ENCODE results near the gene TSPAN11.

TSPAN11 gene

DNA sequence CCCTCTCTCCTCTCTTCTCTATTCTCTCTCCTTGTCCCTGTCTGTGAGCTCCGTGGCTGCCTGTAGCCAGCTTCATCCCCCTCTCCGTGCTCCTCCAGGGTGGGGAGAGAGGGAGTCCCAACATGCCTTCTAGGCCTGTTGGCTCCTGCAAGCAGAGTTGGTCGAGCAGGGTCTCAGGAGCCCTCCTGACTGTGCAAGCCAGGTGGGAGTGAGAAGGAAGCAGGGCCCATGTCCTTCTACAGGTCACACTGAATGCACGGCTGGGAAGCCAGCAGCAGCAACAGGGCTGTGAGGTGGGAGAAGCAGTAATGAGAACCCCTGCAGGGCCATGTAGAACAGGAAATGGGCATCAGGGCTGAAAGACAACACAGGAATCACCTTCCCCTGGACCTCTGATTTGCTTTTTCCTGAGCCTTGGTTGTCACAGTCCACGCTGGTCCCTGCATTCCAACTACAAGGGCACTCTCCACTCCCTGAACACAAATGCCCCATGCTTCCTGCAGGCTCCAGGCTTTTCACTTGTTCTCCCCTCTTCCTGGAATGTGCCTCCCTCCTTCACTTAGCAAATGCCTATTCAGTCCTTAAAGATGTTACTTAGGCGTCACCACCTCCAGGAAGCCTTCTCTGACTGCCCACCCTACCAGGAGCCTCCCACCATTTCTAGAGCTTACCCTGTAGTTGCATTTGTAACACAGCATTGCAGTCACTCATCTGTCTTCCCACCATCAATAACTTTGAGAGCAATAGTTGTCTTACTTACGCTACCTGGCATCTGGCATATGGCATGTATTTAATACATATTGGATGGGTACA, 51.2 kb downstream of the TSPAN11 start:
- in situ Hi-C loops (cut with MboI; ENCODE audit: low sequenced_read_pairs), result no loop called here

- in situ Hi-C loops (cut with MboI; ENCODE audit: low sequenced_read_pairs), result no loop called here
Measured at GRCh38 chr12:30978639-30979038, 52.1 kb downstream of the TSPAN11 start.

DNA sequence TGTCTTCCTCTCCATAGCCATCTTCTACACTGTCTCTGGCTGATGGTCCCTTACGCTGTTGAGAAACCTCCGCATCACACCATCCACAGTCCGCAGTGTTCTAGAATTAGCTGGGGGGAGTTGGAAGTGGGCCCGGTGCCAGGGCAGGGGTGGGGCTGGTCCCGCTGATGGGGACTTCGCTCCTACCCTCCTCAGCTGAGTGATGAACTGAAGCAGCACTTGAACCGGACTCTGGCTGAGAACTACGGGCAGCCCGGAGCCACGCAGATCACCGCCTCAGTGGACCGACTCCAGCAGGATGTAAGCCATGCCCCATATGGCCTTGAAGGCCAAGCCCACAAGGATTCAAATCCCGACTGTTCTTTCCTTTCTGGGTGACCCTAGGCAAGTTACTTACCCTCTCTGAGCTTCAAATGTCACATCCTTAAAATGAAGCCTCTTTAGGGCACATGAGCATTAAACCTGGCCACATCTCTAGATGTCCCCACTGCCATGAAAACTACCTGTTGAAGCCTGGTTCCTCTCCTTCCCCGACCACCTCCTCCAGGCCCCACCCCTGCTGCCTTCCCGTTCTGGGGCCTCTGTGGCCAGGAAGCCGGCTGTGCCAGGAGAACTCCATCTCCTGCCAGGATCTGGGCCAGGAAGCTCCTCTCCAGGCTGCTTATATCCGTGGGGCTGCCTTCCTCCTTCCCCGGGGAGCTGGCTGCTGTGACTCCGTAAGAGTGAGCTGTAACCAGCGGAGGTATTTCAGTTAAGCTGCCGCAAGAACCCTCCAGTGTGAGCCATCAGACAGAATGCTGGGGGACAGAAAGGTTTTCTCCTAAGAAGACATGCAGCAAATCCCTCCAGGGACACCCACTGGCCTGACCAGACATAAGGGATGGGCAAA, 53.1 kb downstream of the TSPAN11 start:
- in situ Hi-C loops (cut with MboI; ENCODE audit: low sequenced_read_pairs), result no loop called here

DNA sequence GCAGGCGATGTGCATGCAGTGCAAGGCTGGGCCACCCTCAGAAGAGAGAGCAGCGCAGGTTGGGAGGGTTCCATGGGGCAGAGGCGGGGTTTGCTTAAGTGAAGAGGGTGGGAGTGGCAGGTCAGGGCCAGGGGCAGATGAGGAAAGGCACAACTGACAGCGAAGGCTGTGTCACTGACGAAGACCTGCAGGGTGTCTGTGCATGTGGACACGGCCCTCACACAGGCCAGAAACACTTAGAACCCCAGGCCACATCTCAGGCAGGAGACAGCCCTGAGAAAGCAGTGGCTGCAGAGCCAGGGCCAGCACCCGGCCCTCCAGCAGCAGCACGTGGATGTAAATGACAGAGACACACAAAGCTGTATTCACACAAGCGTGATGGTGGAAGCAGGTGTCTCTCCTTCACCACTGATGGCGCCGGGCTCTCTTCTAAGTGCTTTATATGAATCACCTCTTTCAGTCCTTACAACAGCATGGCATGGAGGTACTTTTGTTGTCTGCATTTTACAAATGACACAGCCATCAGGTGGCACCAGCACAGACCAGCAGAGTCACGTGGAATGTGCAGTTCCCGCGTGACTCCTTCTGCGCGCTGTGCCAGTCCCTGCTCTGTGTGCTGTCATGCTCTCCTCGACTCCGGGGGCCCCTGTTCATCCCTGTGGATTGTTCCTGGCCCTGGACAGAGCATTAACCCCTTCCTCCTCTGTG, 54.6 kb downstream of the TSPAN11 start:
- in situ Hi-C loops (cut with MboI; ENCODE audit: low sequenced_read_pairs), result no loop called here

DNA sequence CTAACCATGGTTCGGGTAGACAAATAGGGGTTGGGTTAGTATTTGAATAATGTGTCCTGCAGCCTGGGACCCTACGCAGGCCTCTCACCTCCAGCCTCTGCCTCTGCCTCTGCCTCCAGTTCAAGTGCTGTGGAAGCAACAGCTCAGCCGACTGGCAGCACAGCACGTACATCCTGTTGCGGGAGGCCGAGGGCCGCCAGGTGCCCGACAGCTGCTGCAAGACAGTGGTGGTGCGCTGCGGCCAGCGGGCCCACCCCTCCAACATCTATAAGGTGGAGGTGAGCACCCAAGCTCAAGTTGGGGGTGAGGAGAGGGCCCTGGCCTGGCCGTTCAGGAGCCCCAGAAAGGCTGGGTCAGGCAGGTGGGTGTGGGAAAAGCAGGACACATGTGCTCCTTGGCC, 55.9 kb downstream of the TSPAN11 start:
- in situ Hi-C loops (cut with MboI; ENCODE audit: low sequenced_read_pairs), result no loop called here

DNA sequence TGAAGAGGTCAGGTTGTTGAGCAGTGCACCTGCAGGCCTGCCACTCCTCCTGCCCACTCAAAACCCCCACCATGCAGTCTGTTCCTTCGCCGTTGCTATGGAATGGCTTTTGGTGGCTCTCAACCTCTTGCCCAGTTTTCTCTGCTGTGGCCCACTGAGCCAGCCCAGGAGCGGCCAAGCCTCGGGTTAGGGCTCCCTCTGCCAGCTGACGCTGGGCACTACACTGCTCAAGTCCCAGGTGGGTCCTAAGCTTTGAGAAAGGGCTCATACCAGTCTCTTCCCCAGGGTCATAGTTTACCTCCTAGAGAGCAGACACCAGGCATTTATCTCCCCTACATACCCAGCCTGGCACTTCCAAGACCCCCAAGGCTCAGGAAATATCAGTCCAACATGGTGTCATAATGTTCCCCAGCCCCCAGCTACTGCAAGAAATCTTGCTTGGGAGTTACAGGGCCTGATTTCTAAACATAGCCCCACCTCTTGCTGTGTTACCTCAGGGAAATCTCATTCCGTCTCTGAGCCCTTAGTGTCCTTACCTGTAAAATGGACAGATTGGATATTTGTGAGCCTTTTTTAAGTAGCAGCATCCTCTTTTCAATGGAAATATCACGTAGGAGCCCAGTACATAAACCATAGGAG, 59.4 kb downstream of the TSPAN11 start:
- in situ Hi-C loops (cut with MboI; ENCODE audit: low sequenced_read_pairs), result no loop called here

DNA sequence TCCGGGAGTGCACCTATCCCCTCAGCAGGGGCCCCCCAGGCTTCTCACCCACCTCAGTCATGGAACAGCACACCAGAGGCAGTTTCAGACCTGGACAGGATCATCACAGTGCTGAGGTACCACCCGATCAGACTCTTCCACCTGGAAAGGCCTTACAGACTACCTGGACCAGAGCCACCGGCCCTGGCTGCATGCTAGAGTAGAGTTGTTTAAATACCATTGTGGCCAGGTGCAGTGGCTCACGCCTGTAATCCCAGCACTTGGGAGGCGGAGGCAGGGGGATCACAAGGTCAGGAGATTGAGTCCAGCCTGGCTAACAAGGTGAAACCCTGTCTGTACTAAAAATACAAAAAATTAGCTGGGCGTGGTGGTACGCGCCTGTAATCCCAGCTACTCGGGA, 61.5 kb downstream of the TSPAN11 start:
- in situ Hi-C loops (cut with MboI; ENCODE audit: low sequenced_read_pairs), result no loop called here

- in situ Hi-C loops (cut with MboI; ENCODE audit: low sequenced_read_pairs), result no loop called here
Measured at GRCh38 chr12:30988646-30989286, 62.2 kb downstream of the TSPAN11 start.

- in situ Hi-C loops (cut with MboI; ENCODE audit: low sequenced_read_pairs), result no loop called here
Measured at GRCh38 chr12:30989754-30990153, 63.2 kb downstream of the TSPAN11 start.

DNA sequence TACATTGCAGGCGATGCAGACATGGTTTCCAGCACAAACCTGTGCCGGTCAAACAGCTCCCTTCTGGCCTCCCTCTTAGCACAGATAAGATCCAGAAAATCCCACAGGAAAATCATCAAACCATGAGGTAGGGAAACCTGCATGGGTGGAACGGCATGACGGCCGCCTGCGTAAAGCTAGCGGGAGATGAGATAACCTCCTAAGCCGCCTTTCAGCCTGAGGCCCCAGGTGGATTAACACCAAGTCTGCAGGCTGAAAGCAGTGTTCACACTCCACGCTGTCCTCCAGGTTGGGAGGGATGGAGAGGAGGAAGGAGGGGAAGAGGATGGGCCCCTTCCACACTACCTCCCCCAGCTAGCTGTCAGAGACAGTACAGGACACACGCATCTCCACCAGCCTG, 63.8 kb downstream of the TSPAN11 start:
- in situ Hi-C loops (cut with MboI; ENCODE audit: low sequenced_read_pairs), result no loop called here

DNA sequence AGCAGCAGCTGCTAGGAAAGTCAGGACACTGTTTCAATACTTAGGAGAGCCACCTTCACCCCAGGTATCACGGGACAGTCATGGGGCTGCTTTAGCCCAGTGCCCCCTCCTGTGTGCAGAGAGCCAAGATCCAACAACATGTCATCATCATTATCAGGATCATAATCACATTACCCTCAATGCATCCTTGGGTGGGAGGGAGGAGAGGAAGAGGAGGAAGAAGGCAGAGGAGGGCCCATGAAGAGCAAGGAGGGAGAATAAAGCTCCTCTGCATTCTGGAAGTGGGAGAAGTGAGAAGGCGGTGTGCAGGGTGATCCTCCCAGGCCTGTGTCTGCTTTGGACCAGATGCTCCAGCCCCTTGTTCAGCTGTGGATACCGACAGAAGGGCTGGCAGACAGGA, 64.2 kb downstream of the TSPAN11 start:
- in situ Hi-C loops (cut with MboI; ENCODE audit: low sequenced_read_pairs), result no loop called here

GRCh38 chr12:30991466-30991865, 64.9 kb downstream of the TSPAN11 start:
- in situ Hi-C loops (cut with MboI; ENCODE audit: low sequenced_read_pairs), result no loop called here

DNA sequence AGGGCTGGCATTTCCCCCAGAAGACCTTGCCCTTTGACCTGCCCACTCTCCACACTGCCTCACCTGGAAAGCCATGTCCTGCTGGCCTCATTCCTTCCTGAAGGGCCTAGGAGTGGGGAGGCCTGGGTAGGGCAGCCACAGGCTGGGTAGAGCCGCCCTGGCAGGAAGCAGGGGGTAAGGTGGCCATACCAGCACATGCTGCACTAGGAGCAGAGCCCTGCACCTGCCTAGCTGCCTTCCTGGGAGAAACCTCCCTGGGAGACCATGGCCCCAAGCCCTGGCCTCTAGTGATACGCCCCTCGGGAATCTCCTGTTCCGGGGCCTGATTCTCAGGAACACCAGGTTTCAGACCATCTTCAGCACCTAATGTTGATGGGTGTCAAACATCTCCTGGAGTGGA, 65.8 kb downstream of the TSPAN11 start:
- in situ Hi-C loops (cut with MboI; ENCODE audit: low sequenced_read_pairs), result no loop called here

DNA sequence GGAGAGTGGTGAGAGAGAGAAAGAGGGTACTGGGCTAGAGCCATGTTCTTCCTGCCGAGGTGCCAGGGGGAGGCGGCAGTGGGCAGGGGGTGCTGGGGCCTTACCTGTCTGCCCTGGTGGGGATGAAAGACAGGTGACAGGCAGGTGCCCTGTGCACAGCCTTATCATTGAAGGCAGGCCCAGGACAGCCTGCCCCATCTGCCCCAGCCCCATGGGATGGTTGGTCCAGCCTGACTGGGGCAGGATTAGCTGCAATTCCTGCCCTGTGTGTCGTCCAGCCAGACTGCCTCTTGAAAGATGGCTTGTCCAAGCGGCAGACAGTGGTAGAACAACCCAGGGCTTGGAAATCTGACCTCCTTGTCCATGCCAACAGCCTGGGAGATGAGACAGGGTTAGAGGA, 67.2 kb downstream of the TSPAN11 start:
- in situ Hi-C loops (cut with MboI; ENCODE audit: low sequenced_read_pairs), result no loop called here

GRCh38 chr12:30994274-30994673, 67.7 kb downstream of the TSPAN11 start:
- in situ Hi-C loops (cut with MboI; ENCODE audit: low sequenced_read_pairs), result no loop called here

DNA sequence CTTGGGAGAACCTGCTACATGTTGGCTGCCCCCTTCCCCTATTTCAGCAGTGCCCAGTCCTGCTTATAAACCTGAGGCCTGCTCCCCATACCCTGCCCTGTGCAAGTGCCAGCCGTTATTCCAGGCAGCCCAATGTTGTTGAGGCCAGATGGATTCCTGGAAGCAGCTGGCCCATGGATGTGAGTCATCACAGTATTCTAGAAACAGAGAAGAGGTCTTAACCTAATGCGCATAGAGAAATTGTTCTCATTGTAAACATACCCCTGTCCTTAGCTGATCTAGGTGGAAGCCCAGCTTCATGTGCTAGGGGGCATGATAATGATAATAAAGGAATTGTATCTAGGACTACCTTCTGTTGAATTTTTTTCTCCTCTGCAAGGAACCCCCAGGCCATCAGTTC, 69.7 kb downstream of the TSPAN11 start:
- in situ Hi-C loops (cut with MboI; ENCODE audit: low sequenced_read_pairs), result no loop called here

GRCh38 chr12:30996752-30997151, 70.2 kb downstream of the TSPAN11 start:
- in situ Hi-C loops (cut with MboI; ENCODE audit: low sequenced_read_pairs), result no loop called here

GRCh38 chr12:30997685-30998440, 71.3 kb downstream of the TSPAN11 start:
- in situ Hi-C loops (cut with MboI; ENCODE audit: low sequenced_read_pairs), result no loop called here

DNA sequence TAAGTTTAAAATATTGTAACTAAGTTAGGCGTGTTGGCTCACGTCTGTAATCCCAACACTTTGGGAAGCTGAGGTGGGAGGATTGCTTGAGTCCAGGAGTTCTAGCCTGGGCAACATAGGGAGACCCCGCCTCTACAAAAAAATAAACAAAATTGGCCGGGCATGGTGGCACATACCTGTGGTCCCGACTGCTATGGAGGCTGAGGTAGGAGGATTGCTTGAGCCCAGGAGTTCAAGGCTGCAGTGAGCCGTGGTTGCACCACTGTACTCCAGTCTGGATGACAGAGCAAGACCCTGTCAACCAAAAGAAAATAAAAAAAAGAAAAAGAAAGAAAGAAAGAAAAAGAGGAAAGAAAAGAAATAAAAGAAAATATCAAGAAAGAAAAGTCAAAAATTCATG, 72.5 kb downstream of the TSPAN11 start:
- in situ Hi-C loops (cut with MboI; ENCODE audit: low sequenced_read_pairs), result no loop called here

DNA sequence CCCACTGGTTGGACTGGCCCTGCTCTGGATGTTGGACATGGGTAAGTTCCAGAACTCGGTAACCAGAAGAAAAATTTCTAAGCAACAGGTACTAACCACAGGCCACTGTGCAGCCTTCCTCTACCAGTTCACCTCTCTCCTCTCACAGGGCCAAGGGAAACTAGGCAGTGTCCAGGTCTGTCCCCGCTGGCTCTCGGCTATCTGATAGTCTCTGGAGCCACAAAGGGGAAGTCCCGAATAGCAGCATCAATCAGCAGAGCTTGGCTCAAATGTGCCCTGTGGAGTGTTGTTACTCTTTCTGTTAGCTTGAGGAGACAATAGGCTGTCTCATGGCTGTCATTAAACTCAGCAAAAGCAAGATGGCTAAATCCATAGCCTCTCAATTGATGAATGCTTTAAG, 73.2 kb downstream of the TSPAN11 start:
- in situ Hi-C loops (cut with MboI; ENCODE audit: low sequenced_read_pairs), result no loop called here
